AG09309 (cell line): ENCODE results near the gene USP1.

ENCODE experiments used
- DNase-seq: peaks from one replicate; pipeline ENCODE4 v3.0.0-alpha.2; 2010; ENCODE audit warnings: low read depth
- H3K4me3 ChIP-seq: 2 replicates; pipeline ENCODE4 v1.5.1; 2011; ENCODE audit warnings: mild to moderate bottlenecking, low read depth, low read length, moderate library complexity; ENCODE audit not compliant: control insufficient read depth
- CTCF ChIP-seq: IDR thresholded peaks from 2 replicates; pipeline ENCODE4 v1.5.1; 2011; ENCODE audit warnings: mild to moderate bottlenecking, low read depth, low read length, inconsistent platforms; ENCODE audit not compliant: insufficient read depth, control insufficient read depth; ENCODE audit errors: missing control alignments

USP1 gene

GRCh38 chr1:62493656-62494055 is 56.8 kb downstream of the USP1 start:
- no peak overlapping the region for H3K4me3 ChIP-seq
- DNase-seq = no peak
- TF ChIP-seq CTCF = no peak

GRCh38 chr1:62494137-62494536 is 57.3 kb downstream of the USP1 start:
- DNase-seq = no peak
- no peak for TF ChIP-seq CTCF
- H3K4me3 ChIP-seq = no peak overlapping the region

GRCh38 chr1:62500210-62500609 is 63.4 kb downstream of the USP1 start:
- no peak overlapping the region for H3K4me3 ChIP-seq
- no peak for DNase-seq
- no peak for TF ChIP-seq CTCF
